Transverse colon (tissue), 4 donors: ENCODE data around the gene TUBB2A. TPM values are rescaled to one million over a fixed set of nuclear protein-coding genes. Genes with fewer than 3 reads are reported as not detected.

ENCODE experiments used
- DNase-seq: peaks from one replicate; pipeline ENCODE4 v3.0.0-alpha.2; 2019
- H3K27ac ChIP-seq, 4 donors: fragments of 200-600 bp; sonication (generic); 2 replicates each; pipeline ENCODE4 v1.5.1; 2016 to 2018; ENCODE audit warnings: inconsistent platforms in 4 of 4
- H3K27me3 ChIP-seq: fragments of 200-600 bp; sonication (generic); 2 replicates; pipeline ENCODE4 v1.5.1; 2017; ENCODE audit warnings: inconsistent platforms
- H3K36me3 ChIP-seq, 4 donors: fragments of 200-600 bp; sonication (generic); 2 replicates each; pipeline ENCODE4 v1.5.1; 2017 to 2019; ENCODE audit warnings: inconsistent platforms in 4 of 4
- H3K4me1 ChIP-seq, 4 donors: fragments of 200-600 bp; sonication (generic); 2 replicates each; pipeline ENCODE4 v1.5.1; 2017 to 2020; ENCODE audit warnings: inconsistent platforms in 4 of 4
- H3K4me3 ChIP-seq, 4 donors: fragments of 200-600 bp; sonication (generic); 1 replicate in 1 of 4; 2 replicates in 3 of 4; pipeline versions ENCODE4 v1.5.1 to v1.6.1; 2017 to 2019; ENCODE audit warnings: inconsistent platforms in 4 of 4
- H3K9me3 ChIP-seq, 2 donors: fragments of 200-600 bp; sonication (generic); 2 replicates each; pipeline ENCODE4 v1.5.1; 2017 to 2019; ENCODE audit warnings: inconsistent platforms in 2 of 2
- EP300 ChIP-seq: sonication (generic); formaldehyde crosslinking; IDR thresholded peaks from one replicate; pipeline ENCODE4 v1.6.1; 2017; ENCODE audit warnings: antibody characterized with exemption, low read depth
- POLR2A ChIP-seq: fragments of 450-650 bp; IDR thresholded peaks from one replicate; pipeline ENCODE4 v1.6.1; 2016; ENCODE audit warnings: antibody characterized with exemption, mild to moderate bottlenecking, moderate library complexity
- POLR2AphosphoS5 ChIP-seq, 3 donors: sonication (generic); formaldehyde crosslinking; IDR thresholded peaks; one replicate each; pipeline ENCODE4 v1.6.1; 2016; ENCODE audit warnings: antibody characterized with exemption in 3 of 3
- WGBS, 2 donors: methylation state at CpG; one replicate each; pipeline ENCODE4 v1.1.5; 2018; ENCODE audit warnings: low coverage in 1 of 2; 5-methylcytosine and 5-hydroxymethylcytosine counted together
- in situ Hi-C, 4 donors: fragments of 200-750 bp; cut with MboI; loops; one replicate each; pipeline versions ENCODE4 v1.15.0 to v1.15.1; 2017; ENCODE audit warnings: low sequenced_read_pairs in 3 of 4, low pct_ligation_motif_present in 1 of 4, low pct_unique_long_range_greater_than_20kb in 1 of 4
- intact Hi-C: fragments of 100-400 bp; cut with DNase I; formaldehyde crosslinking; loops from one replicate; pipeline ENCODE4 v1.15.1; 2023; ENCODE audit warnings: low total_unique reads
- total RNA-seq, 4 donors: library from RNA; depleted of rRNA; stranded (reverse); fragments of >200 nt; gene quantifications; one replicate each; pipeline ENCODE4 v1.1.0, GENCODE V29; 2016
- TF ChIP-seq, protein P1 (sequence below), 5 experiments: fragments of 200-600 bp in 3 of 5; fragments of 450-650 bp in 2 of 5; sonication (generic) in 3 of 5; IDR thresholded peaks; 1 replicate in 2 of 5; 2 replicates in 3 of 5; pipeline ENCODE4 v1.5.1; 2016 to 2017; ENCODE audit warnings: antibody characterized with exemption in 5 of 5, inconsistent platforms in 3 of 5, mild to moderate bottlenecking in 2 of 5, moderate library complexity in 1 of 5

TUBB2A gene
- total RNA-seq, 4 donors from 2014 or later, result 15.4 to 41.0 (median 29.4) TPM

DNA sequence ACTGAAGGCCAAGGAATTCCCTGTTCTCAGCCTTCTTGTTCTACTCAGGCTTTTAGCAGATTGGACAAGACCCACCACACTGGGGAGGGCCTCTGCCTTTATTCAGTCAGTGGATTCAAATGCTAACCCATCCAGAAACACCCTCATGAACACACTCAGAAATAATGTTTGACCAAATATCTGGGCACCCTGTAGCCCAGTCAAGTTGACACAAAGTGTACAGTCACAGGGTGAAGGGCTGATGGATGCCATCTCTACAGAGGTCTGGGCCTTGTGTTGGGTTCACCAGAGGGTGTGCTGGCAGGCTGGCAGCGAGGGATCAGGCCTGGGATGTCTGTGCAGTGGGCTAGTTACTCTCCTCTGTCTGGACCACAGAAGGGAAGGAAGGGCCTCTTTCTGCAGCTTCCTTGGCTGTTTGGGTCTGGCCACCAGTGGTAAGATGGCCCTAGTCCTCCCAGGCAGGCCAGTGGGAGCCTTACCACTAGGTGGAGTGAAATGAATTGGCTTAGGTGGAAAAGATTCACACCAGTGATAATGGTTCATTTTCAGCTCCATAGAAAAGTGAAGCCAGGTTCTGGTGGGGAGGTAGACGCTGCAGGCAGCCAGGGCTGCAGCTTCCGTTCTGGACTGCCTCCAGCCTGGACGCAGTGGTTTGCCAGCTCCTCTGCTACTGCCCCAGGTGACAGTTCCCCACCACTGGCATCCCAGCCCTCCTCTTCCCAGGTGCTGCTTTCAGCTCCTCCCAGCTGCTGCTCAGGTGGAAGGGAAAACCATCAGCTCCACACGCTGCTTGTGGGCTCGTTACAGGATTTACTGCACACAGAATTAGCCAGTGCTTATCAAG lies 9.2 kb downstream of the TUBB2A start:
- 93 to 94% methylated on average over 3 to 6 of the region's 6 CpGs for WGBS, 2 donors
- H3K36me3 ChIP-seq, result no peaks in the 10 kb centered on the region
- no peak overlapping the region for H3K4me3 ChIP-seq
- in situ Hi-C loops, result loop anchor here in 1 of 4 donors (25.0 kb wide), 1 partner anchor 589 kb away; no protein-coding TSS in a partner anchor
- no peaks in the 10 kb centered on the region for H3K9me3 ChIP-seq
- no peak for DNase-seq
- TF ChIP-seq POLR2A, result no peak
- TF ChIP-seq, protein P1, sequence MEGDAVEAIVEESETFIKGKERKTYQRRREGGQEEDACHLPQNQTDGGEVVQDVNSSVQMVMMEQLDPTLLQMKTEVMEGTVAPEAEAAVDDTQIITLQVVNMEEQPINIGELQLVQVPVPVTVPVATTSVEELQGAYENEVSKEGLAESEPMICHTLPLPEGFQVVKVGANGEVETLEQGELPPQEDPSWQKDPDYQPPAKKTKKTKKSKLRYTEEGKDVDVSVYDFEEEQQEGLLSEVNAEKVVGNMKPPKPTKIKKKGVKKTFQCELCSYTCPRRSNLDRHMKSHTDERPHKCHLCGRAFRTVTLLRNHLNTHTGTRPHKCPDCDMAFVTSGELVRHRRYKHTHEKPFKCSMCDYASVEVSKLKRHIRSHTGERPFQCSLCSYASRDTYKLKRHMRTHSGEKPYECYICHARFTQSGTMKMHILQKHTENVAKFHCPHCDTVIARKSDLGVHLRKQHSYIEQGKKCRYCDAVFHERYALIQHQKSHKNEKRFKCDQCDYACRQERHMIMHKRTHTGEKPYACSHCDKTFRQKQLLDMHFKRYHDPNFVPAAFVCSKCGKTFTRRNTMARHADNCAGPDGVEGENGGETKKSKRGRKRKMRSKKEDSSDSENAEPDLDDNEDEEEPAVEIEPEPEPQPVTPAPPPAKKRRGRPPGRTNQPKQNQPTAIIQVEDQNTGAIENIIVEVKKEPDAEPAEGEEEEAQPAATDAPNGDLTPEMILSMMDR (IDR thresholded peaks at IDR 0.05), result no peak
- no peak for TF ChIP-seq EP300
- TF ChIP-seq POLR2AphosphoS5 (IDR thresholded peaks at IDR 0.05), result no peak
- H3K4me1 ChIP-seq, result no peaks in the 10 kb centered on the region
- H3K27ac ChIP-seq, result no peak overlapping the region
- no peaks in the 10 kb centered on the region for H3K27me3 ChIP-seq
- intact Hi-C loops, result no loop called here

DNA sequence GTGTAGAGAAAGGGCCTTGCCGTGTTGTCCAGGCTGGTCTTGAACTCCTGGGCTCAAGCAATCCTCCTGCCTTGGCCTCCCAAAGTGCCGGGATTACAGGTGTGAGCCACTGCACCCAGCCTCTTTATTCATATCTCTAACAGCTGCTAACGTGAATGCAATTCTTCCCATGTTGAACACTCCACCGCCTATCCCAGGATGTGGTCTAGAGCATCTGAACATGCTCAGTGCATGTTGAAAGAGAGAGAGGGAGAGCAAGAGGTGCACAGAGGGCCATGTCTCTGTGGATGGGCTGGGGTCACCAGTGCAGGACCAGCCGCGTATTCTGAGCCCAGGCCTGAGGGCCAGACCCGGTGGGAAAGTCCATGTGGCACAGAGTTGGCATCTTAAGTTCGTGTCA lies 12.8 kb downstream of the TUBB2A start:
- Histone ChIP-seq H3K27me3 (no peaks in the 10 kb centered on the region), H3K36me3 (peaks cover 0 to 11% (median 4%) of the 10 kb centered on the region in 4 donors), H3K4me1 (peaks cover 0 to 5% (median 3%) of the 10 kb centered on the region in 4 donors), H3K27ac (no peak overlapping the region), H3K4me3 (no peak overlapping the region), H3K9me3 (no peaks in the 10 kb centered on the region)
- WGBS, 2 donors, result 82 to 100% methylated on average over 2 to 8 of the region's 8 CpGs
- DNase-seq, result no peak
- intact Hi-C loops (no loop called here), in situ Hi-C loops (loop anchor here in 1 of 4 donors (25.0 kb wide), 1 partner anchor 593 kb away; no protein-coding TSS in a partner anchor)
- TF ChIP-seq EP300, result no peak
- TF ChIP-seq, protein P1 (IDR thresholded peaks at IDR 0.05), result no peak
- no peak for TF ChIP-seq POLR2AphosphoS5 (IDR thresholded peaks at IDR 0.05)
- no peak for TF ChIP-seq POLR2A

DNA sequence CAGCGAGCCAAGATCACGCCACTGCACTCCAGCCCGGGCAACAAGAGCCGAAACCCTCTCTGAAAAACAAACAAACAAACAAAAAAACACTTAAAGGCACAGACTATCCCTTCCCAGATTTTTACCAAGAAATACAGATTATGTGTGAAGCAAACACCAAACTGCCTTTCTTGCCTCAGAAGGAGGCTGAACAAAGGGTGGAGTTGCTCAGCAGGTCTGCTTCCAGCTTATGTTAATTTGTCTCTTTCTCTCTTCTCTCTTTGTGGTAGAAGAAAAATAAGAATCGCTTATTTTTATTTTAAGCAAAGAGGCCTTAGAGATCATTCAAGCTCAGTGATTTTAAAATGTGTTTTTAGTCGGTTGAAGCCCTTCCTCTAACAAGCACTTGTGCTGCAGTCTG lies 14.2 kb downstream of the TUBB2A start:
- TF ChIP-seq POLR2AphosphoS5 (IDR thresholded peaks at IDR 0.05) (no peak), EP300 (no peak), POLR2A (no peak)
- TF ChIP-seq, protein P1 (IDR thresholded peaks at IDR 0.05), result no peak
- H3K36me3 ChIP-seq, result peaks cover 0 to 11% (median 4%) of the 10 kb centered on the region in 4 donors
- in situ Hi-C loops, result loop anchor here in 1 of 4 donors (25.0 kb wide), 1 partner anchor 594 kb away; no protein-coding TSS in a partner anchor
- intact Hi-C loops, result no loop called here
- H3K4me3 ChIP-seq, result no peak overlapping the region
- 91 to 100% methylated on average over 2 to 6 of the region's 6 CpGs for WGBS, 2 donors
- H3K9me3 ChIP-seq, result no peaks in the 10 kb centered on the region
- H3K4me1 ChIP-seq, result peaks cover 4 to 15% (median 9%) of the 10 kb centered on the region in 4 donors
- no peaks in the 10 kb centered on the region for H3K27me3 ChIP-seq
- H3K27ac ChIP-seq, result no peak overlapping the region
- DNase-seq, result no peak

DNA sequence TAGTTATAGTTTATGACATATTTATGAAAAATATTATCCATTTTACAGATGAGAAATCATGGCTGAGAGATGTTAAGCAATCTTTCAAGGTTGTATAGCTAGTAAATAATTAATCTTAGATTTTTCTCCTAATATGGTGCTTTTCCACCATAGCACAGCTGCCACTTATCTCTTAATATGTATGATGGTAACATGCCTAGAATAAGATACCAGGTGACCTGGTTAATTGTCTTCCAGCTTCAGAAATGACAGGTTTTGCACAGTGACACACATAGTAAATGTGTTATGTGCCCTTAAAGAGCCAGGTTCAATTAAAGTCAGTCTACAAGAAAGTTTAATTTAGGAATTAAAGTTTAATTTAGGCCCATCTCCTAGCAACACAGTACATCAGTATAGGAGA lies 14.8 kb downstream of the TUBB2A start:
- Histone ChIP-seq H3K4me3 (no peak overlapping the region), H3K36me3 (peaks cover 0 to 11% (median 4%) of the 10 kb centered on the region in 4 donors), H3K4me1 (peaks cover 4 to 15% (median 9%) of the 10 kb centered on the region in 4 donors), H3K27ac (no peak overlapping the region), H3K9me3 (no peaks in the 10 kb centered on the region), H3K27me3 (no peaks in the 10 kb centered on the region)
- TF ChIP-seq POLR2A (no peak), EP300 (no peak), POLR2AphosphoS5 (IDR thresholded peaks at IDR 0.05) (no peak)
- TF ChIP-seq, protein P1 (IDR thresholded peaks at IDR 0.05), result no peak
- intact Hi-C loops (no loop called here), in situ Hi-C loops (loop anchor here in 1 of 4 donors (25.0 kb wide), 1 partner anchor 595 kb away; no protein-coding TSS in a partner anchor)
- DNase-seq, result no peak
